Measurements from ENCODE around the gene VWF.

DNA sequence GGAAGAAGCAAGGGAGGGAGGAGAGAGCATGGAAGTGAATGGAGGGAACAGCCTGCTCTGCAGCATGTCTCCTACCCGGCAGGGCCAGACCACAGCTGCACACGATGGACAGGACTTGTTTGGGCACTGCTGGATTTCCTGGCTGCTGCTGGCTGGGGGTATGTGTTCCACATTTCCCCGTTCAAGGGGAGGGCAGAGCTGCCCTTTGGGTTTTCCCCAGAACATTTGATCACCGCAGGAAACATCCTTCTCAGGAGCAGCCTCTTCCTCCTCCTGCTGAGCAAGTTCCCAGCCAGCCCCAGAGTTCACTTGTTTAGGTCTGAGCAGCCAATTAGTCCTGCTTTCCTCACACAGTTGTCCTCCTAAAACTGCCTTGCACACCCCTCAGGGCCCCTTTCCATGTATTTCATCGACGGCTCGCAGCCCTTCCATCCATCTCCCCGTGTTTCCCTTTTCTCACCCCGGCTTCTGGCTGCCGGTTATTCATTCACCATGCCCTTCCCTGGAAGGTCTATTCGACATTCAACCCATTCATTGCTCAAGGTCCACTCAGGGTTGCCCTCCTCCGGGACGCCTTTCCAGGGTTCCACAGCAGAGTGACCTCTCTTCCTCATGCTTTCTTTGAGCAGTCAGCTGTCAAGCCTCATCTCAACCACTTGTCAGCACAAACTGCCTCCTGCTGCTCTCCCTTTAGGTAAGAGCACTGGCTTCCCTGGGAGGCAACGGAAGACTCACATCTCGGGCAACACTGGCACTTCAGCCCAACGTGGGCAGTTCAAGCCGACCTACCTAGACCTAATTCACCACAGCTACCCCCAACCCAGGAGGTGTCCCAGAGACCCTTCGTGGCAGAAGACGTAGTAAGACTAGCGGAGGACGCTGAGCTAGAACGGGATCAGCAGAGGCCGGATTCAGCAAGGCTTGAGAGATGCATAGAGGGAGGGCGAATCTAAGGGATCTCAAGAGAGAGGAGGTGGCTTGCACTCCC, 159.3 kb downstream of the VWF start:
- TF ChIP-seq, protein P1, sequence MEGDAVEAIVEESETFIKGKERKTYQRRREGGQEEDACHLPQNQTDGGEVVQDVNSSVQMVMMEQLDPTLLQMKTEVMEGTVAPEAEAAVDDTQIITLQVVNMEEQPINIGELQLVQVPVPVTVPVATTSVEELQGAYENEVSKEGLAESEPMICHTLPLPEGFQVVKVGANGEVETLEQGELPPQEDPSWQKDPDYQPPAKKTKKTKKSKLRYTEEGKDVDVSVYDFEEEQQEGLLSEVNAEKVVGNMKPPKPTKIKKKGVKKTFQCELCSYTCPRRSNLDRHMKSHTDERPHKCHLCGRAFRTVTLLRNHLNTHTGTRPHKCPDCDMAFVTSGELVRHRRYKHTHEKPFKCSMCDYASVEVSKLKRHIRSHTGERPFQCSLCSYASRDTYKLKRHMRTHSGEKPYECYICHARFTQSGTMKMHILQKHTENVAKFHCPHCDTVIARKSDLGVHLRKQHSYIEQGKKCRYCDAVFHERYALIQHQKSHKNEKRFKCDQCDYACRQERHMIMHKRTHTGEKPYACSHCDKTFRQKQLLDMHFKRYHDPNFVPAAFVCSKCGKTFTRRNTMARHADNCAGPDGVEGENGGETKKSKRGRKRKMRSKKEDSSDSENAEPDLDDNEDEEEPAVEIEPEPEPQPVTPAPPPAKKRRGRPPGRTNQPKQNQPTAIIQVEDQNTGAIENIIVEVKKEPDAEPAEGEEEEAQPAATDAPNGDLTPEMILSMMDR (IDR thresholded peaks at IDR 0.05), result no peak
- TF ChIP-seq POLR2A (IDR thresholded peaks at IDR 0.05) (no peak), EP300 (IDR thresholded peaks at IDR 0.05) (no peak)
